AG04450 (cell line): ENCODE measurements around the gene CACNB4. TPM values are rescaled to one million over a fixed set of nuclear protein-coding genes. Genes with fewer than 3 reads are reported as not detected.

Experiments
- CTCF ChIA-PET: fragments of 300-600, 350-600 bp; formaldehyde crosslinking; extraction: SDS; loops from one replicate; lab custom pipeline; 2022; ENCODE audit warnings: antibody characterized with exemption, inconsistent platforms; lab: Charles Lee
- POLR2A ChIA-PET: fragments of 350-600 bp; formaldehyde crosslinking; extraction: SDS; loops from one replicate; lab custom pipeline; 2021; ENCODE audit warnings: antibody characterized with exemption, inconsistent platforms; lab: Yijun Ruan, JAX
- DNase-seq: peaks from one replicate; pipeline ENCODE4 v3.0.0-alpha.2; 2011; ENCODE audit warnings: low read depth, low spot score
- H3K27ac ChIP-seq: one replicate; pipeline ENCODE4 v1.5.1; 2012; ENCODE audit warnings: low read depth, low read length, control low read depth
- H3K27me3 ChIP-seq: one replicate; pipeline ENCODE4 v1.6.0; 2012; ENCODE audit warnings: low read length; ENCODE audit not compliant: control insufficient read depth, insufficient read depth
- H3K4me3 ChIP-seq: 2 replicates; pipeline ENCODE4 v1.5.1; 2011; ENCODE audit warnings: mild to moderate bottlenecking, low read depth, low read length, control low read depth
- H3K9me3 ChIP-seq: 2 replicates; pipeline ENCODE4 v1.5.1; 2012; ENCODE audit warnings: low read length; ENCODE audit not compliant: control insufficient read depth, insufficient read depth
- CTCF ChIP-seq: IDR thresholded peaks from 2 replicates; pipeline ENCODE4 v1.5.1; 2011; ENCODE audit warnings: low read depth, low read length, control low read depth, inconsistent platforms
- polyA plus RNA-seq: library from polyadenylated mRNA; depleted of rRNA; stranded (reverse); fragments of >200 nt; gene quantifications from 2 replicates; pipeline ENCODE4 v1.2.3, GENCODE V29; 2011

CACNB4 gene
- polyA plus RNA-seq, 1 experiment = 0.22 TPM

DNA sequence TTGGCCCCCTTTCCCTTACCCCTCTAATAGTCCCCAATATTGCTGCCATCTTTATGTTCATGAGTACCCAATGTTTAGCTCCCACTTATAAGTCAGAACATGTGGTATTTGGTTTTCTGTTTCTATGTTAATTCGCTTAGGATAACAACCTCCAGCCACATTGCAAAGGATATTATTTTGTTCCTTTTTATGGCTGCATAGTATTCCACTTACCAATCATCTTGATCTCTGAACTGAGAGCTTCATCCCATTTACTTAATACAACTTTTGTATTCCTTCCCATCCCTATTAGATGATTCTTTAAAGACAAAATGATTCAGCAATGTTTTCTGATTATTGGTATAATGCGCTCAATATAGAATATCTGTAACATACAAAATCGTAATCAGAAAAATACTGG, 307.3 kb downstream of the CACNB4 start:
- no peaks in the 10 kb centered on the region for H3K9me3 ChIP-seq
- CTCF ChIA-PET = interaction anchor here (1.1 to 1.2 kb wide), 2 partner anchors 16 to 234 kb away, joined by 3 to 5 read pairs; no protein-coding TSS in a partner anchor
- POLR2A ChIA-PET = no interaction called here
- H3K27ac ChIP-seq = no peak overlapping the region
- H3K27me3 ChIP-seq = no peaks in the 10 kb centered on the region
- no peak for TF ChIP-seq CTCF
- no peak overlapping the region for H3K4me3 ChIP-seq
- DNase-seq = no peak

GRCh38 chr2:151790689-151791088, 308.2 kb downstream of the CACNB4 start:
- Histone ChIP-seq H3K27ac (no peak overlapping the region), H3K4me3 (no peak overlapping the region), H3K9me3 (no peaks in the 10 kb centered on the region), H3K27me3 (no peaks in the 10 kb centered on the region)
- ChIA-PET CTCF (interaction anchor here (1.1 kb wide), 1 partner anchor 235 kb away, joined by 3 read pairs; no protein-coding TSS in a partner anchor), POLR2A (no interaction called here)
- DNase-seq = no peak
- no peak for TF ChIP-seq CTCF

GRCh38 chr2:151789055-151789834, 309.6 kb downstream of the CACNB4 start:
- ChIA-PET POLR2A (no interaction called here), CTCF (interaction anchor here (0.9 to 1.2 kb wide), 2 partner anchors 11 to 17 kb away, joined by 3 read pairs; no protein-coding TSS in a partner anchor)

GRCh38 chr2:151786483-151786882, 312.4 kb downstream of the CACNB4 start:
- H3K27me3 ChIP-seq = no peaks in the 10 kb centered on the region
- TF ChIP-seq CTCF = no peak
- DNase-seq = no peak
- no peak overlapping the region for H3K4me3 ChIP-seq
- ChIA-PET POLR2A (no interaction called here), CTCF (interaction anchor here (1.0 kb wide), 1 partner anchor 240 kb away, joined by 3 read pairs; no protein-coding TSS in a partner anchor)
- no peaks in the 10 kb centered on the region for H3K9me3 ChIP-seq
- H3K27ac ChIP-seq = no peak overlapping the region

More at GRCh38 chr2:151789055-151789834, 309.6 kb downstream of the CACNB4 start:
- no peak for TF ChIP-seq CTCF
- H3K27me3 ChIP-seq = no peaks in the 10 kb centered on the region
- no peak for DNase-seq
- H3K27ac ChIP-seq = no peak overlapping the region
- no peak overlapping the region for H3K4me3 ChIP-seq
- no peaks in the 10 kb centered on the region for H3K9me3 ChIP-seq

- TF ChIP-seq CTCF = no peak
- H3K9me3 ChIP-seq = no peaks in the 10 kb centered on the region
- H3K27me3 ChIP-seq = no peaks in the 10 kb centered on the region
- H3K27ac ChIP-seq = no peak overlapping the region
- POLR2A ChIA-PET = no interaction called here
- H3K4me3 ChIP-seq = no peak overlapping the region
- DNase-seq = no peak
- CTCF ChIA-PET = interaction anchor here (0.5 to 1.0 kb wide), 4 partner anchors 20 to 269 kb away, joined by 3 to 5 read pairs (median 3); no protein-coding TSS in a partner anchor
These were observed 312.8 kb downstream of the CACNB4 start for GRCh38 chr2:151786077-151786476.
